Activated naive CD8-positive, alpha-beta T cell (primary cell): ENCODE data around the gene RSPO4.

Source experiments
- H3K27ac Mint-ChIP-seq: one replicate; pipeline ENCODE4 v1.8.0; 2021; ENCODE audit warnings: mixed read lengths
- H3K27me3 Mint-ChIP-seq: one replicate; pipeline ENCODE4 v1.8.0; 2021; ENCODE audit warnings: mixed read lengths
- H3K36me3 Mint-ChIP-seq: one replicate; pipeline ENCODE4 v1.8.0; 2021; ENCODE audit warnings: mixed read lengths
- H3K4me1 Mint-ChIP-seq: one replicate; pipeline ENCODE4 v1.8.0; 2021; ENCODE audit warnings: low read depth, mixed read lengths
- H3K4me3 Mint-ChIP-seq: one replicate; pipeline ENCODE4 v1.8.0; 2021; ENCODE audit warnings: mild to moderate bottlenecking, mixed read lengths
- H3K9me3 Mint-ChIP-seq: one replicate; pipeline ENCODE4 v1.8.0; 2021; ENCODE audit warnings: low read depth, mixed read lengths

The RSPO4 gene

DNA sequence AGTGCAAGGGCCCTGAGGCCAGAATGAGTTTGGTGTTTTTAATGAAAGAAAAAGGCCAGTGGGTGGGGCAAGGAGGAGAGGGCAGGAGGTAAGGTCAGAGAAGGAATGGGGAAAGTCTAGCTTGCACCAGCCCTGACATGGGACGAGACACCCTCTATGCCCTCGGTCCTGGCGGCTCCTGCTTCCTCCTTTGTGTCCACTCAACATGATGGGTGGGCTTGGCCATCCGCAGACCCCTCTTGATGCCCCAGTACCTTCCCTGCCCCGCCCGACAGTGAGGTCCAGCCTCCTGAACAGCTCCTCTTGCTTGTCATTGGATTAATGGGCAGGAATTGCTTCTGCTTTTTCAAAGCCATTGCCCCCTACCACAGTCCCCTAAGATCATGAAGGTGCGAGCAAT is 52.4 kb downstream of the RSPO4 start:
- peaks cover 16% of the 10 kb centered on the region for H3K27me3 Mint-ChIP-seq

DNA sequence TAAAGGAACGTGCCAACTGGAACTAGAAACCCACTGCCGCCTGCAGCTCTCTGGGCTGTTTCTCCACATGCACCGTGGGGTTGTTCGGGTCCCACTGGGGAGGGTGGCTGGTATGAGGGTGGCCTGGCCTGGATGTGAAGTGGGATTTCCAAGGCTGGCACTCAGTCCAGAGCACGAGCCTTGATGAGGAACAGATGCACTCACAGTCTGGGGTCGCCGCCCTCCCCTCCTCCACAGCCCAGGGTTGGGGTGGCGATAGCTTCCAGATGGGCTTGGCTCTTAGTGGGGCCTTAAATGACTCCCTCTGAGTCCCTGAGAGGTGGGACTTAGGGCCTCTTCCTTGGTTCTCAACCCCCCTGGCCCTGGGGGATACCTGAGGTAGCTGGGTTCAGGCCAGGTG is 55.3 kb downstream of the RSPO4 start:
- Mint-ChIP-seq H3K36me3 (no peaks in the 10 kb centered on the region), H3K4me3 (no peak overlapping the region), H3K27me3 (peaks cover 8% of the 10 kb centered on the region), H3K27ac (no peak overlapping the region), H3K4me1 (no peaks in the 10 kb centered on the region), H3K9me3 (no peaks in the 10 kb centered on the region)

More for the DNA sequence above, 52.4 kb downstream of the RSPO4 start:
- Mint-ChIP-seq H3K27ac (no peak overlapping the region), H3K4me1 (no peaks in the 10 kb centered on the region), H3K9me3 (no peaks in the 10 kb centered on the region), H3K4me3 (no peak overlapping the region), H3K36me3 (no peaks in the 10 kb centered on the region)

DNA sequence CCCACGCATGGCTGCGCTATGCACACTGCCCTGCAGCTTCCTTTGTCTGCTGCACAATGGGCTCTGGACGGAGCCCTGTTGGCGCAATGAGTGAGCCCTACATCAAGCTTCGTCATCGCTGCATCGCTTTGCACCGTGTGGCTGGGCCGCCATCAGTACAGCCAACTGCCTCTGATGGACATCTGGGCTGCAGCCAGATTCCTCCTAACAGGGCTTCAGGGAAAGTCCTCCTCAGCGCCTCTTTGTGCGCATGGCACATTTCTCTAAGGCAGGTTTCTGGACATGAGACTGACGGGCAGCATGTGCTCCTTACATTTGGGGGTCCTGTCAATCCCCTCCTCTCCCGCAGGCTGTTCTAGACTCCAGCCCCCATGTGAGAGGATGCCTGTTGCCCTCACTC is 56.3 kb downstream of the RSPO4 start:
- Mint-ChIP-seq H3K4me3 (no peak overlapping the region), H3K27ac (no peak overlapping the region), H3K4me1 (no peaks in the 10 kb centered on the region), H3K9me3 (no peaks in the 10 kb centered on the region), H3K36me3 (no peaks in the 10 kb centered on the region), H3K27me3 (peaks cover 5% of the 10 kb centered on the region)

DNA sequence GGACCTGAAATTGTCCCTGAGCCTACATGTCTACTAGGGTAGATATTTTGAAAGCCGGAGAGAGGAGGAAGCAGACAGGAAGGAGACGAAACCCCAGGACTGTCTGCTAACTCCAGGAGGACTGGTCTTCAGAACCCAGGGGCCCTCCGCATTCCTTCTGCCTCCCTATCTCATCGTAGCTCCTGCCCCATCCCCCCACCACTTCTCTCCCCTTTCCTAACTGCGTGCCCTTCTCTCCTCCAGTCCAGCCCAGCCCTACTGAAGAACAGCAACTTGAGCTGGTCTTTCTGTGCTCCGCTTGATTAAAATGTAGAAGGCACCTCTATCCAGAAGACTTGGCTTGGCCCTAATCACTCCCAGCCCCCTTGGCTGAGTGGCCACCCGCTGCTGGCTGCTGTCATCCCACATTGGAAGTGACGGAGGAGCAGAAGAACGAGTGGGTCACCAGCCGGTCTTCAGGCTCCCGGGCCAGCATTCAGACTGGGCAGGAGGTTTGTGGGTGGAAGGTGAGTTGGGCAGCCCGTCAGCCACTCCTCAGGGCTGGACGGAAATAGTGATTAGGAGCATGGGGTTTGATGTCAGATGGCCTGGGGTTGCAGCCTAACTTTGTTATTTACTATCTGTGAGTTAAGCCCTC is 57.2 kb downstream of the RSPO4 start:
- Mint-ChIP-seq H3K27me3 (peaks cover 5% of the 10 kb centered on the region), H3K27ac (no peak overlapping the region), H3K9me3 (no peaks in the 10 kb centered on the region), H3K36me3 (no peaks in the 10 kb centered on the region), H3K4me1 (no peaks in the 10 kb centered on the region), H3K4me3 (no peak overlapping the region)

DNA sequence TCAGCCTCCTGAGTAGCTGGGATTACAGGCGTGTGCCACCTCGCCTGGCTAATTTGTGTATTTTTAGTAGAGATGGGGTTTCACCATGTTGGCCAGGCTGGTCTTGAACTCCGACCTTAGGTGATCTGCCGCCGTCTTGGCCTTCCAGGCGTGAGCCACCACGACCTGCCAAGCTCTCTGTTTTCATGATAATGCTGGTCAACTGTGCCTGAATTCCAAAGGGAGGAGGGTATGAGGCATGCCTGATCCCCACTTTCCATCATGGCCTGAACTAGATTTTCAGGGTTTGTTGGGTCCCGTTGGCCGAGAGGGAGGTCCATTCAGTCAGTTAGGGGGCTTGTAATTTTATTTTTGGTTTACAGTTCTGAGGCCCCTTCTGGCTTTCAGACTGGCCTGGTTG is 58.0 kb downstream of the RSPO4 start:
- H3K9me3 Mint-ChIP-seq: no peaks in the 10 kb centered on the region
- no peaks in the 10 kb centered on the region for H3K4me1 Mint-ChIP-seq
- H3K4me3 Mint-ChIP-seq: no peak overlapping the region
- peaks cover 2% of the 10 kb centered on the region for H3K27me3 Mint-ChIP-seq
- H3K27ac Mint-ChIP-seq: no peak overlapping the region
- no peaks in the 10 kb centered on the region for H3K36me3 Mint-ChIP-seq

DNA sequence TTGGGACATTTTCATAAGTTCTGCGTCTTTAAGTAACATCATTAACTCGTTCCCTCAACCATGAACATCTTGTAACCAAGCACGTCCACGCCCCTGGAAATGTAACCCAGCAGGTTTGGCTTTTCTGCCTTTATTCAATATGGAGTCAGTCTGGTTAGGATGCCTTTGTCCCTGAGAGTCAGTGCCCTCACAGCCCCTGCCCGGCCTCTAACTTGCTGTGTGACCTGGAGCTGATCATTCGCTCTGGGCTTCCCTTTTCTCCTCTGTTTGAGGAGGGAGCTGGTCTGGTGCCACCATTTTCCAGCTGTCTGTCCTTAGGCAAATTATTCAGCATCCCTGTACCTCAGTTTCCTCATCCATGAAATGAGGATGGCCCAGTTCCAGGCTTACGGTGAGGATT is 59.5 kb downstream of the RSPO4 start:
- H3K36me3 Mint-ChIP-seq: no peaks in the 10 kb centered on the region
- H3K27me3 Mint-ChIP-seq: peaks cover 2% of the 10 kb centered on the region
- H3K4me3 Mint-ChIP-seq: no peak overlapping the region
- no peaks in the 10 kb centered on the region for H3K9me3 Mint-ChIP-seq
- no peaks in the 10 kb centered on the region for H3K4me1 Mint-ChIP-seq
- H3K27ac Mint-ChIP-seq: no peak overlapping the region

DNA sequence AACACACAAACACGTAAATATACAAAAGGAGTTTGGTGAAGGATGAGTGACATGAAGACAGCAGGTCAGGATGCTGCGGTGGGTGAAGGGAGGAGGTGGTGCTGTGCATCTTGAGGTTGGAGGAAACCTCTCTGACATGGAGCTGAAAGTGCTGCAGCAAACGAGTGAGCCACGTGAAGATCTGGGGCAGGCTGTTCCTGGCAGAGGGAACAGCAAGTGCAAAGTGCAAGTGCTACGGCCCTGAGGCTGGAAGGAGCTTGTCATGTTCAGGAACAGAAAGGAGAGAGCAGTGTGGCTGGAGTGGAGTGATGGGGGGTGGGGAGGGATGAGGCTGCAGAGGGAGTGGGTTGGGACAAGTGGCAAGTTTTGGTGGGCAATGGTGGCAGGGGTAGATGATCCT is 61.2 kb downstream of the RSPO4 start:
- no peak overlapping the region for H3K4me3 Mint-ChIP-seq
- no peaks in the 10 kb centered on the region for H3K36me3 Mint-ChIP-seq
- no peaks in the 10 kb centered on the region for H3K4me1 Mint-ChIP-seq
- H3K9me3 Mint-ChIP-seq: no peaks in the 10 kb centered on the region
- no peaks in the 10 kb centered on the region for H3K27me3 Mint-ChIP-seq
- no peak overlapping the region for H3K27ac Mint-ChIP-seq

DNA sequence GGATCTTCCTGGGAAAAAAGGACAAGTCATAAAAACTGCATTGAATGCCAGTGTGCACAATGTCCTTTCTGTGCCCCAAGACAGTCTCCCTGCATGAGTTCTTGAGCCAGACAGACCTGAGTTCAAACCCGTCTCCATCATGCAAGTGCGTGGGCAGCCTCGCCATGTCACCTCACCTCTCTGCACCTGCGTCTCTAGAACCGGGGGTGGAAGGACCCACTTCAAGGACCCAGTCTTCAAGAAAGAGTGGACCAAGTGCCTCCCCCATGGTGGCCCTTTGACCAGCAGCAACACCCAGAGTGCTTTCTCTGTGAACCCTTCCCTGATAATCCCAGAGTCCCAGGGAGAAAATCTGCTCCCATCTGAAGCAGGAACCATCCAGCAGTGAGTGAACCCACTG is 62.5 kb downstream of the RSPO4 start:
- H3K27me3 Mint-ChIP-seq: no peaks in the 10 kb centered on the region
- H3K4me1 Mint-ChIP-seq: no peaks in the 10 kb centered on the region

DNA sequence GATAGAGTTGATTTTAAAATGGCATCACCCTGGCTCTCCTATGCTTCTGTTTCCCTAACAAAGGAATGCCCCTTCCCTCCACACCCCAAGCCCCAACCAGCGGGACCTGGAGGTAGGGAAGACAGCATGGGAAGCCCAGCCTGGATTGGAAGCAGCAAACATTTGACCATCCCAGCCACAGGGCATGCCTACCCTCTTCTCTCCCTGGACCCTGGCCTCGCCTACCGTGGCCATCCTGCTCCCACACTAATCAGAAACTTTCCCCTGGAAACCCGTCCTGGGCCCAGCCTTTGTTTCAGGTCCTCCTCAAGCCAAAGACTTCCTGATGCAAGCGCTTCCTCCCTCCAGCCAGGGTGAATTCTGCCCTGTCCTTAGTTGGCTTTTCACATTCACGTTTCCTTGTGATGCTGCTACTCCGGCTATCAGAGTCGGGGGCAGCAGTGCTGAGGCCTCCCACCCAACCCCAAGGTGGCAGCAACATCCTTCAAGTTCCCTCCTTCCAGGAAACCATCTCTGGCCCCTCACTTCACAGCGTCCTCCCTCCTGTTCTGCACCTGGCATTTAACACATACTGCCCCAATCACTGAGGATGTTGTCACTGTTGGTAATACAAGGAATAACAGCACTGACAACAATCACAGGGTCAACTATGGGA is 67.8 kb downstream of the RSPO4 start:
- Mint-ChIP-seq H3K36me3 (peaks cover 5% of the 10 kb centered on the region), H3K27me3 (no peaks in the 10 kb centered on the region), H3K9me3 (peaks cover 12% of the 10 kb centered on the region), H3K4me3 (no peak overlapping the region), H3K4me1 (no peaks in the 10 kb centered on the region), H3K27ac (no peak overlapping the region)

More for the DNA sequence above, 62.5 kb downstream of the RSPO4 start:
- Mint-ChIP-seq H3K4me3 (no peak overlapping the region), H3K9me3 (no peaks in the 10 kb centered on the region), H3K36me3 (no peaks in the 10 kb centered on the region), H3K27ac (no peak overlapping the region)

DNA sequence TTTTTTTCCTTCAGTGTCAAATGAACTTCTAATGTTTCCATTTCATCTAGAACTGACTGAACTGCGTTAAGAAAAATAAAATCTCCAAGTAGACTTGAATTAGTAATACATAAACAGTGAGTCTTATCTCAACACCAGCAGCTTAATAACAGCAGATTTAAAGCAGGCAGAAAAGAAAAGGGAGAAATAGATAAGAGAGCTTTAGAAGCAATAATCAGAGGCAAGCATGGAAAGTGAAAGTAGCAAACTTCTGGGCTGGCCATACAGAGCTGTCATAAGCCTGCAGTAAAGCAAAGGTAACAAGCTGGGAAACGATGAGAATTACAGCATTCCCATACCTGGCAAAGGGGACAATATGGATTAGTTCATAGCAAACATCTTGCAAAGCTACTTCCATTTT is 69.1 kb downstream of the RSPO4 start:
- H3K4me1 Mint-ChIP-seq: no peaks in the 10 kb centered on the region
- no peaks in the 10 kb centered on the region for H3K27me3 Mint-ChIP-seq
- no peak overlapping the region for H3K4me3 Mint-ChIP-seq
- H3K27ac Mint-ChIP-seq: no peak overlapping the region
- H3K36me3 Mint-ChIP-seq: peaks cover 5% of the 10 kb centered on the region
- peaks cover 12% of the 10 kb centered on the region for H3K9me3 Mint-ChIP-seq

DNA sequence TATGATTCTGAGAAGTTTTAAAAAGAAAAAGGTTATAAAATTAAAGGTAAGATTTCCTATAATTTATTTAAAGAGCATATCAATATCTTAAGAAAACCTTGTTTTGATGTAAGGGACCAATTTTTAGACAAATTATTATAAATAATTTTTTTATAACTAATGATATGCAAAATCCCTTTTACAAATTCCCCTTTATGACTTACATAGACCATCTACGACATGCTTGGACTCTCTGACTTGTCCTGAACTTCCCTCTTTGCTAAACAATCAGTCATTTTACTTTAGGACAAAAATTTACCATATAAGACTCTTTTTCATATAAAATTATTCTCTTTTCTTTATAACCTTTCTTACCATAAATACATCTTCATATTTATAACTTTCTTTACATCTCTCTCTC is 70.7 kb downstream of the RSPO4 start:
- peaks cover 5% of the 10 kb centered on the region for H3K36me3 Mint-ChIP-seq
- H3K4me1 Mint-ChIP-seq: no peaks in the 10 kb centered on the region

DNA sequence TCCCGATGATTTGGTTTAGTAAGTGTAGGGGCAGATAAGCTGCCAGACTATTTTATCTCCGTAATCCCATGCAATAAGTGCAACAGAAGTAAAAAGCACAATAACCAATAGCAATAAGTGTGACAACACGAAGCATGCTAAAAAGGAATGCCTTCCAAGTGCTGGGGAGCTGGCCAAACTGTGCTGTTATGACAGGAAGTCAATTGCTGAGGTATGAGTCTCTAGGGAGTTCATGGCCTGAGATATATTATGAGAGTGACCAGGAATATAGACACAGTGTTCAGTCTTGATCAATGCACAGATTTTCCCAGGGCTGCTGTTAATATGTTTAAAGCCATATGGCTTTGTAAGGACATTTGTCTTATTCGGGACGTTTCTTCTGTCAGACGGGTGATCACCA is 75.4 kb downstream of the RSPO4 start:
- Mint-ChIP-seq H3K4me3 (no peak overlapping the region), H3K27ac (no peak overlapping the region), H3K27me3 (peaks cover 5% of the 10 kb centered on the region), H3K4me1 (no peaks in the 10 kb centered on the region), H3K9me3 (peaks cover 9% of the 10 kb centered on the region), H3K36me3 (peaks cover 3% of the 10 kb centered on the region)

More for the DNA sequence above, 70.7 kb downstream of the RSPO4 start:
- peaks cover 2% of the 10 kb centered on the region for H3K27me3 Mint-ChIP-seq
- H3K4me3 Mint-ChIP-seq: no peak overlapping the region
- peaks cover 12% of the 10 kb centered on the region for H3K9me3 Mint-ChIP-seq
- no peak overlapping the region for H3K27ac Mint-ChIP-seq

DNA sequence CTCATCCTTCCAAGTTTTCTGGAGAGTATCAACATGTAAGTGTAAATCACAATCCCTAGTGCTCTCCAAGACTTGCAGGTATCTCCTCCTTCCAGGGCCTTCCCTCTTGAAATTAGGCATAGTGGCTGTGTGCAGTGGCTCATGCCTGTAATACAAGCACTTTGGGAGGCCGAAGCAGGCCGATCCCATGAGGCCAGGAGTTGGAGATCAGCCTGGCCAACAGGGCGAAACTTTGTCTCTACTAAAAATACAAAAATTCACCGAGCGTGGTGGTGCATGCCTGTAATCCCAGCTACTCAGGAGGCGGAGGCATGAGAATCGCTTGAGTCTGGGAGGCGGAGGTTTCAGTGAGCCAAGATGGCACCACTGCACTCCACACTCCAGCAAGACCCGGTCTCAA is 76.6 kb downstream of the RSPO4 start:
- no peak overlapping the region for H3K27ac Mint-ChIP-seq
- H3K4me3 Mint-ChIP-seq: no peak overlapping the region
- no peaks in the 10 kb centered on the region for H3K36me3 Mint-ChIP-seq
- peaks cover 5% of the 10 kb centered on the region for H3K27me3 Mint-ChIP-seq
- no peaks in the 10 kb centered on the region for H3K9me3 Mint-ChIP-seq
- H3K4me1 Mint-ChIP-seq: no peaks in the 10 kb centered on the region

DNA sequence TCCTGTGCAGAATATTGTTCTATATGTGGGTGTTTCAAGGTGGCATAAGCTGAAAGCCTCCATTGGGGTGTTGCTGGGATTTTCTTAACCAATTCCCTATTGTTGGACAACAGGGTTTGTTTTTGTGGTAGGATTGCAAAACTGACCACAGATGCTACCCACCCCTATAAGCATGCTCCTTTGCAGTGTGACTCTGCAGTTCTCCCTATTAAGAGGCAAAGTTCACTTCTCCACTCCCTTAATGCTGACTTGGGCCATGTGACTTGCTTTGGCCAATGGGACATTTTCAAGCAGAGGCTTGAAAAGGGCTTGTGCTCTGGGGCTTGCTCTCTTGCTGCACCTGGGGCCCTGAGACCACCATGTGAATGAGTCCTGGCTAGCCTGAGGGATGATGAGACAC is 77.5 kb downstream of the RSPO4 start:
- Mint-ChIP-seq H3K36me3 (no peaks in the 10 kb centered on the region), H3K4me3 (no peak overlapping the region), H3K4me1 (no peaks in the 10 kb centered on the region), H3K9me3 (no peaks in the 10 kb centered on the region), H3K27me3 (peaks cover 5% of the 10 kb centered on the region), H3K27ac (no peak overlapping the region)

DNA sequence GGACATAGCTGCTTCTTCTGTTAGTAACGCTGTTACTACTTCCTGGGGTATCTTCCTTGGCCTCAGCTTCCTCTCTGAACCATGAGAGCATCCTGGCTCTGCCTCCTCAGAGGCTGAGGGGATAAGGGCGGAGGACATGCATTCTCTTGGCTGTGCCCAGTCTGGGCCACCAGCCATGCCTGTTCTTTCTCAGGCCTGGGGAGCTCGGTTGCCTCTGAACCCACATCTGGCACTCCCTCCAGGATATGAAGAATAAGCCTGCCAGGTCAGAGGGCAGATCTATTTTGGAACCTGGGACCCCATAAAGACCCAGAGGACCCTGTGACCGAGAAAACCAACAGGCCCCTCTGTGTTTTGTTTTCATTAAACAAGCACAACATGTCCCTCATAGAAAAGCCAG is 79.3 kb downstream of the RSPO4 start:
- H3K4me3 Mint-ChIP-seq: no peak overlapping the region
- no peaks in the 10 kb centered on the region for H3K36me3 Mint-ChIP-seq
- H3K27ac Mint-ChIP-seq: no peak overlapping the region
- H3K27me3 Mint-ChIP-seq: peaks cover 5% of the 10 kb centered on the region
- H3K9me3 Mint-ChIP-seq: no peaks in the 10 kb centered on the region
- H3K4me1 Mint-ChIP-seq: no peaks in the 10 kb centered on the region

DNA sequence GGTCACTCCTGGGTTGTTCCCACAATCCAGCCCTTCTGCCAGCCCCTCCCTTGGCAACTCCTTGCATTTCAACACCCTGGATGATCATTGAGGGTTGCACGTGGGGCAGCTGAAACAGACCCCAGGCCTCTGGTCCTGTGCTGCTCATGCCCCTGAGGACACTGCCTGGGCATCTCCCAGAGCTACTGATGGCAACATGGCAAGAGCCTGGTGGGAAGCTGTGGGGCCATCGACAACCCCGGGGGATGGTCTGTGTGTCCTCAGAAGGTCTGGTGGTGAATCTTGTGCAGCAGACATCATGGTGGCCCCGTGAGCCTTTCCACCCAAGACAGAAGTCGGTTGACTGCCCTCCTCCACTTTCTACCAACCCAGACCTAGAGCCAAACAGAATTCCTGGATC is 81.0 kb downstream of the RSPO4 start:
- Mint-ChIP-seq H3K36me3 (no peaks in the 10 kb centered on the region), H3K4me3 (no peak overlapping the region), H3K4me1 (no peaks in the 10 kb centered on the region), H3K27ac (no peak overlapping the region), H3K9me3 (no peaks in the 10 kb centered on the region), H3K27me3 (peaks cover 3% of the 10 kb centered on the region)
